ENCODE data around the gene ERMP1.
"Not testable (repeated sequence)": the region's sequence is repeated elsewhere in the genome, so short reads cannot be mapped to it uniquely, and the experiment has no call there.

The ERMP1 gene

DNA sequence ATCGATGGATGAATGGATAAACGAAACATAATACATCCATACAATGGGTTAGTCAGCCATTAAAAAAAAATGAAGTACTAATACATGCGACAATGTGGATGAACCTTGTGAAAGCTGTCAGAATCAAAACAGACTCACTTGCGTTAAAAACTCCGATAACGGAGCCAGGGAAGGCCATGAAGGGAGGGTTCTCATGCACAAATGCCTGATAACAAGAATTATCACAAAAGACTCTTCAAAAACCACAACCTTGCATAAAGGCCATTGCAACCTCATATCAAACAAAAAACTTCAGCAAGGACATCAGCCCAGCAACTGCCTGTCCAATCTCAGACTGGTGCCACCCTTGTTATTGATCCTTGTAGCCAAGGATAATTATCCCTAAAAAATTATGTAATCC, 13.7 kb downstream of the ERMP1 start:
- DNase-seq (ENCODE audit: low read depth in 2 of 3, low spot score in 1 of 3) = no peak

DNA sequence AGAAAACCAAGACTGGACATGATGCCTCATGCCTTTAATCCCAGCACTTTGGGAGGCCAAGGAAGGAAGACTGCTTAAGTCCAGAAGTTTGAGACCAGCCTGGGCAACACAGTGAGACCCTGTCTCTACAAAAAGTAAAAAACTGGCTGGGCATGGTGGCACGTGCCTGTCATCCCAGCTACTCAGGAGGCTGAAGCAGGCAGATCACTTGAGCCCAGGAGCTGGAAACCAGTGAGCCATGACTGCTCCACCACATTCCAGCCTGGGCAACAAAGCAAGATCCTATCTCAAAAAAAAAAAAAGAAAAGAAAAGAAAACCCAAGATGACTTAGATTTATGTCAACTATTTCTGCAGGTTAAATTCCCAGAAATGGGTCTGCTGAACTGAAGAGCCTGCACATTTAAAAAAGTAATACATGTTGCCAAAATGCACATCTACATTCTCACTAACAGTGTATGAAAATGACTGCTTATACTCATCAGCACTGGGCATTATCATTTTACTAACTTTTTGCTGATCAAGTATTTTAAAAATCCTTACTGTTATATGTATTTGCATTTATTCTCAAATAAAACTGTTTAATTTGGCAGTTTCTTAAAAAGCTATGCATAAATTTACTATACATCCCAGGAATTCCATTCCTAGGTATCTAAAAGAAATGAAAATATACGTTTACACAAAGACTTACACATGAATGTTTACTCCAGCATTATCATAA, 14.3 kb downstream of the ERMP1 start:
- no peak for DNase-seq (ENCODE audit: low read depth in 2 of 3, low spot score in 1 of 3)

DNA sequence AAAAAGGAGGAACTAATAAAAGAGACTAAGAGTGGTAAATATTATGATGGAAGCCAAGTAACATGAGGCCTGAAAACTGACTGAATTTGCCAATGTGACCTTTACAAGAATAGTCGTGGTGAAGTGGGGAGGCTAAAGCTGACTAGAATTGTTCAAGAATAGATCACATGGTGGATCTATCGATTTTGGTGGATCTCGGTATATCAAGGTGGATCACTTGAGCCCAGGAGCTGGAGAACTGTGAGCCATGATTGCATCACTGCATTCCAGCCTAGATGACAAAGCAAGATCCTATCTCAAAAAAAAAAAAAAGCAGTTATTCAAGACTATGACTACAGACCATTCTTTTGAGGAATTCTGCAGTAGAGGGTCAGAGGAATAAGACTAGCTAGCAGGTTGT, 15.1 kb downstream of the ERMP1 start:
- DNase-seq (ENCODE audit: low read depth in 2 of 3, low spot score in 1 of 3) = no peak

DNA sequence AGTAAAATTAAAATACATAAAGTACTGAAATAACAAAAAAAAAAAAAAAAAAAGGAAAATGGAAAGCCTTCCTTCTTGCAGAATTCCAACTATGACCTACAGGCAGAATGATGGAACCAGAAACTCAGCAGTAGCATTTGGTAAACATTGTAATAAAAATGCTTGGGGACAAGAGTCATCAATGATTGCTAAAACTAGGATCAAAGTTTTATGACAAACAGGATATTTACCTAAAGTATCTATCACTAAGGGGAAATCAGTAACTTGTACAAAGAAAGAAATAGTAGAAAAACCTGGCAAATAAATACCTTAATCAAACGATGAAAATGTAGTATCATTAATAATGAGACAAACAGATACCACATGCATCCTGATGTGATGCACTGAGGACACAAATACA, 17.5 kb downstream of the ERMP1 start:
- DNase-seq (ENCODE audit: low read depth in 2 of 3, low spot score in 1 of 3) = no peak

DNA sequence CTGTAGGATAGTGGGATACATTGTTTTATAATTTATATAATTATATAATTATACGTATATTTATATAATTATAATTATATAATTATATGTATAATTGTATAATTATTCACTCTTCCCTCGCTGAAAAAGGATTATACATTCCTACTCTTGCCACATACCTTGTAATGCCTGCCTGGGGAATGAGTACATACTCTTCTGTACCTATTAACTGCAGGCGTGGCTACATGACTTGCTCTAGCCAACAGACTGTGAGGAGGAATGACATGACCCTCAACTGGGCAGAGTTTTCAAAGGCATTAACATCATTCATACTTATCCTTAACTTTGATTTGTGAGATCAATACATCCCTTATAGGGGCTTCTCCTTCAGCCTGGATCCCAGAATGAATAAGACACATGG, 19.1 kb downstream of the ERMP1 start:
- no peak for DNase-seq (ENCODE audit: low read depth in 2 of 3, low spot score in 1 of 3)

DNA sequence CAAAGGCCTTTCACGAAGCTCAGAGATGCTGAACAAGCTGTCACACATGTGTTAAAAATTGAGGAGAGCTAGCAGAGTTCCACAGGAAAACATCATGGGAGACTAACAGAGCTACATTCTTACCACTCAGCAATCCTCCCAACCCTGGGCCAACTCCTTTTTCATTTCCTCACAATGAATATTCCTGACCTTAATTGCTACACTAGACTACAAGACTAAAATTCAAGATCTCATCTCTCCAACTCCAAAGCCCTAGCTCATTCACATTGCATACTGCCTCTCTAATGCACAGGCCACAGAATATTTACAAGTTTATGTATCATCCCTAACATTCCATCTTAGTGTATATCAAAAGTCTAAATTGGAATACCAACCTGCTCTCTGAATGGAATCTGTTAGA, 21.2 kb downstream of the ERMP1 start:
- no peak for DNase-seq (ENCODE audit: low read depth in 2 of 3, low spot score in 1 of 3)

DNA sequence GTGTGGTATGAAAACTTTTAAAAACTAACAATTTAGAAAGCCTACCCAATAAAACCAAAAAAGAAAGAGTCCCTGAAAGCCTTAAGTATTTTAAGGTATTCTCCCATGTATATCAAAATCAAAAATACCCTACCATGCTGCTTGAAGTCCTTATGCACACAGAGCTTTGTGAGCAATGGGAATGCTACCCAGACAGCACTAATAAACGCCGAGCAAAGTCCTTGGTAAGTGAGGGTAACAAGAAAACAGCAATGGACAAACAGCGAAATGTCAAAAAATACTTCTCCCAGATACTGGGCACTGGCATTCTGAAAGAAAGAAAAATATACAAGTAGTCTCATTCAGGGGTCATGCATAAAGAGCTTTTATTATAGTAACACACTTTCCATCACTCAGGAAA, 27.4 kb downstream of the ERMP1 start:
- DNase-seq (ENCODE audit: low read depth in 2 of 3, low spot score in 1 of 3) = no peak

DNA sequence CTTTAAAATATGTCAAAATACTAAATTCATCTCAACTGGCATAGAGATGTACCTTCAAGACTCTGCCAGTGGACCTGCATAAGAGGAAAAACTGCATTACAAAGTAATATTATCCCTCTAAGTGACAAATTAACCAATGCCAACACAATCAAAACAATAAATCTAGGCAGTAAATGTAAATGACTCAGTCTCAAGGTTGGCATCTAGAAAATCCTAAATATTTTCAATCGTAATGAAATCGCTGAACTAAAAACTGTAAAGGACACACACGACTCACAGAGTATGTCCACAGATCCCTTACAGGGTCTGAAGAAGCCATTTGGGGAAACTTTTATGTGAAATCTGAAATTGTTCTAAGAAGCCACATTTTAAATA, 31.2 kb downstream of the ERMP1 start:
- no peak for DNase-seq (ENCODE audit: low read depth in 2 of 3, low spot score in 1 of 3)

DNA sequence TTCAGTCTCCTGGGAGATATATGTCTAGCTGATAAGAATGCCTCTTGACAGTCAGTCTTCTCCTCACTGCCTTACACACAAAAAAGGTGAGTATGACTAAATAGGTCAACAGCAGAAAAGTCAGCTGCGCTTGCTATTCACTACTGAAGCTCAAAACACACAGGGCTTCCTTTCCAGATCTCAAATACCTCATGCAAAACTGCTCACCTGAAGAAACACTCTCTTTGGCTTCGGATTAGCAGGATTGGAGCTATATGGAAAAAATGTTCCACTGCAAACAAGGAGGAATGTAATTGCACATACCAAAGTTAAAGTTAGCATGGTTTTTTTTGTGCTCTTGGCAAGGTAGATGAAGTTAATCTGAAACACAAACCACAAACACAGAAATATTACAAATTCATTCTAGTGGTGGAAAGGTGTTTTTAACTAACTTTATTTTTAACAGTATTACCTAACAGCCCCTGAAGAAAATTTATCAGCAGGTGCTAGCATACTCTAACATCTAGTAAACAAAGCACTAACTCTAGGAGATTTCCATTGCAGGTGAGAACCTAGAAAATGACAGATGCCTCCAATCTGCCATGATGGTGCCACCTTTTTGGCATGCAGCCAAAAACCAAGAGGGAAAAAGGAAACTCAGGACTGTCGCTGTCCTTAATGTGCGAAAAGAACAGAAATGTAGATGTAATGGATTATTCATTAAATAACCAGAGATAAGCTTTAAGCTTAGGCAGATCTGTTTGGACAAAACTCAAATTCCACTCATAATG, 31.8 kb downstream of the ERMP1 start:
- DNase-seq (ENCODE audit: low read depth in 2 of 3, low spot score in 1 of 3) = no peak

DNA sequence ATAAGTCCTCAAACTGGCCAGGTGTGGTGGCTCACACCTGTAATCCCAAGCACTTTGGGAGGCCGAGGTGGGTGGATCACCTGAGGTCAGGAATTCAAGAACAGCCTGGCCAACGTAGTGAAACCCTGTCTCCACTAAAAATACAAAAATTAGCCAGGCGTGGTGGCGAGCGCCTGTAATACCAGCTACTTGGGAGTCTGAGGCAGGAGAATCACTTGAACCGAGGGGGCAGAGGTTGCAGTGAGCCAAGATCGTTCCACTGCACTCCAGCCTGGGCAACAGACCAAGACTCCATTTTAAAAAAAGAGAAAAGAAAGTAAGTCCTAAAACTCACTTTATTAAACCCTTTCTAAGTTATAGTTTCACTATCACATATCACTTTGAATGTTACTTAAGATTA, 32.5 kb downstream of the ERMP1 start:
- not testable (repeated sequence) for DNase-seq (ENCODE audit: low read depth in 2 of 3, low spot score in 1 of 3)

DNA sequence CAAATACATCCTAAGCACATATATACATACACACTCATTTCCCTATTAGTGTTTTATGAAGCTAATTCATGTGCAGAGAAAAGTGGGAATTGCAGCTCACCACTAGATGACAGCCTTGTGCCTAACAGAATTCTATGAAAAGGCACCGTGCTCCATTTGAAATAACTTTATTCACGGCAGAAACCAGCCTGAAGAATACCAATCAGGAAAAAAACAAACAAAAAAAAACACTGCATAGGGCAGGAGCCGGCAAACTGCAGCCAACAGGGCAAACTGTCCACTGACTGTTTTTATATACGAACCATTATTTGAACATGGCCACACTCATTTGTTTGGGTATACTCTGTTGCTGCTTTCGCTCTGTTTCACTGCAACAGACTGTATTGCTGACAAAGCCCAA, 33.6 kb downstream of the ERMP1 start:
- DNase-seq (ENCODE audit: low read depth in 2 of 3, low spot score in 1 of 3) = no peak

DNA sequence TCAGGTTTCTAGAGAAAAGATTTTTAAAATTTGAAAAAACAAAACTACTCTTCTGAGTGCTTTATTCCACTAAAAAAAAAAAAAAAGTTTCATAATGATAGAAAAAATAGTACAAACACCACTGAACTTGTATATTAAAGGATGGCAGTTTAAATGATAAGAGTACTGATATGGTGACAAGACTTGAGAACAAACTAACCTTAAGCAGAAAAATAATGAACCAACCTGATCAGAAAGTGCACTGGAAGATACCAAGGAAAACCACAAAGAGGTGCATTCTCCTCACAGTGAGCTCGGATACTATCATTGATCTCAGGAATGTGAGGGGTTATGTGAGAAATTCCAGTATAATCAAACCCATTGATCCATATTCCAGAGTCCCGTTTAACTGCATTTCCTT, 34.3 kb downstream of the ERMP1 start:
- DNase-seq (ENCODE audit: low read depth in 2 of 3, low spot score in 1 of 3) = no peak

DNA sequence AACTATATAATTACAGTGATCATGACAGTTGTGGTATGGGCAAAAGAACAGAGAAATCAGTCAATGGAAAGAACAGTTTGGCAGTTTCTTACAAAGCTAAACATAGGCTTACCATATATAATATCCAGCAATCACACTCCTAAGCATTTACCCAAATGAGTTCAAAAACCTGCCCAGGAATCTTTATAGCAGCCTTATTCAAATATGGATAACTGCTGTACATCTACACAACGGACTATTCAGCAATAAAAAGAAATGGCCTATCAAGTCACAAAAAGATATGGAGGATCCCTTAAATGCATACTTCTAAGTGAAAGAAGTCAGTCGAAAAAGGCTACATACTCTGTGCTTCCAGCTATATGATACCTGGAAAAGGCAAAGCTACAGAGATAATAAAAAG, 36.6 kb downstream of the ERMP1 start:
- no peak for DNase-seq (ENCODE audit: low read depth in 2 of 3, low spot score in 1 of 3)

DNA sequence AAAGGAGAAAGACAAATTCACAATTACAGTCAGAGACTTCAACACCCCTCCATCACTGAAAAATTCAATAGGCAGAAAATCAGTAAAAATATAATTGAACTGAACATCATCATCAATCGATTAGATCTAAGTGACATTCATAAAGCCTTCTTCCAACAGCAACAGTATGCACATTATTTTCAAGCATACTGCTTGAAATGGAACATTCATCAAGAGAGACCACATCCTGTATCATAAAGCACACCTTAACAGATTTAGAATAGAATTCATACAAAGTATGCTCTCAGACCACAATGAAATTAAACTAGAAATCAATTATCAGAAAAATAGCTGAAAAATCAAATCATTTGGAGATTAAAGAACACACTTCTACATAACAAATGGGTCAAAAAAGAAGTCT, 39.1 kb downstream of the ERMP1 start:
- DNase-seq (ENCODE audit: low read depth in 2 of 3, low spot score in 1 of 3) = no peak

DNA sequence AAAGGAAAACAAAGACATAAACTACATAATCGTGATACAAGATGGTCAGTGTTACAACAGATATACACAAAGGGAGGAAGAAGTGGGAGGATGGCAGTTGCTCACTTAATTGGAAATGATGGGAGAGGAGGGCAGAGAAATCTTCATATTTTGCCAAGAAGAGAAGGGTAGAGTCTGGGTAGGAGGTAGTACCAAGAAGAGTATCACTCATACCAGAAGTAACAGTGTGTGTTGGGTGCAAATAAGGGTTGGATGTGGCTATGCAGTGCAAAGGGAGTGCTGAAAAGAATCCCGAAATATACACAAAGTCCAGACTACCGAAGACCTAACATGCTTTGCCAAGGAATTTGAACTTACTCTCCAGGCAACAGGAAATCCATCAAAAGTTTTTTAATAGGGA, 41.0 kb downstream of the ERMP1 start:
- DNase-seq (ENCODE audit: low read depth in 2 of 3, low spot score in 1 of 3) = no peak

DNA sequence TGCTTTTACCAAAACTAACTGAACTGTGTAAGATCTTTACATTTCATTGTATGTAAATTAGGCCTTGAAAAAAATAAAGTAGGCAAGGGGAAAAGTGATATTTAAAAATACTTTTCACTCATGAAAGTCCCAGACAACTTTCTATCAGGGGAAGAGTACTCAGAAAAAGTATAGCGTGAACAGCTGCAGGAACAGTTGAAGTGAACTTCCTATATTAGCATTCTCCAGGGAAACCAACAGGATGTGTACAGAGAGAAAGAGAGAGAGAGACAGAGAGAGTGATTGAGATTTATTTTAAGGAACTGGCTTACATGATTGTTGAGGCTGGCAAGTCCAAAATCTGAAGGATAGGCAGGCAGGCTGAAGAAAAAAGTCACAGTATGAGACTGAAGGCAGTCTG, 42.0 kb downstream of the ERMP1 start:
- DNase-seq (ENCODE audit: low read depth in 2 of 3, low spot score in 1 of 3) = no peak

DNA sequence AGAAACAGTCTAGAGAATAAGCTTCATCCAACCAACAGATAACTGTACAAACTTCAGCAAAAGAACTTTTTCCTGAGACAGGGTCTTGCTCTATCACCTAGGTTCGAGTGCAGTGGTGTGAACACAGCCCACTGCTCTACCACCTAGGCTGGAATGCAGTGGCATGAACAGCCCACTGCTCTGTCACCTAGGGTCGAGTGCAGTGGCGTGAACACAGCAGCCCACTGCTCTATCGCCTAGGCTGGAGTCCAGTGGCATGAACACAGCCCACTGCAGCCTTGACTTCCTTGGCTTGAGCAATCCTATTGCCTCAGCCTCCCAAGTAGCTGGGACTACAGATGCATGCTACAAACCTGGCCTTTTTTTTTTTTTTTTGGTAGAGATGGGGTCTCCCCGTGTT, 43.4 kb downstream of the ERMP1 start:
- no peak for DNase-seq (ENCODE audit: low read depth in 2 of 3, low spot score in 1 of 3)

DNA sequence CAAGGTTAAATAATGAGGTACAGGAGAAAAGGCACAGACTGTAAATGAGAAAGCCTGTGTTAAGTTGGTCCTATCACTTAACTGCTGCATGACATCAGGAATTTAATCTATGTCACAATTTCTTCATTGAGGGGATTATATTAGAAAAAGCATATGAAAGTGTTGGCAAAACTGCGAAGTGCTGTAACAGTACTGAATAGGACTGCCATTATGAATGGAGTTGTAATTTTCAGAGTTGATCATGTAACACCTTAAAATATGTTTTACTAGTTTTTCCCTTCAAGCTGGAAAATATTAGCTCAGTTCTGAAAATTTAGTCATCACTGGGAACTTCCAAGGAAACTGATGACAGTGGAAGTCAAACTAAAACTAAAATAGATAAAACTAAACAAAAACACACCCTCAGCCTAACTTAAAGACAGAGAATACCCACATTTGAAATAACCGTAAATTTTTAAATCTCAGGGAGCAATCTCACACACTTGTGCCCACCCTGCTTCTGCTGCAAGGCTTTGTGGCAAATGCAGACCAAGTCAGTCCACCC, 45.1 kb downstream of the ERMP1 start:
- no peak for DNase-seq (ENCODE audit: low read depth in 2 of 3, low spot score in 1 of 3)

DNA sequence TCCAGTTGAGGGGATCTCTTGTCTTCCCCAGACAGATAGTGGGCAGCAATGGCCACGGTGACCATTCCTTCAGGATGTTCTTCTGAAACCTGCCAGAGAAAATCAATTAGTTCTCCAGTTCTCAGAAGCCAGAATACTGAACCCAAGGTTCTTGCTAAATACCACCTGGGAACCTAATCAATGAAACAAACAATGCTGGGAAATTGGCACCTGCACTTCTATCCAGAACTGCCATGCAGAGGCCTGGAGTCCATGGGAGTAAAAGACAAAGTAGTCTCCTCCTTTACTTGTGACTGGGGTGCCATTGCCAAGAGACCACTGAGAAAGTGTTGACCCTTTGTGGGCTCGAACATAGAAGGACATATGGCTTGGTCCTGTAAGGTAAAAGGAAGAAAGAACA, 45.7 kb downstream of the ERMP1 start:
- no peak for DNase-seq (ENCODE audit: low read depth in 2 of 3, low spot score in 1 of 3)

DNA sequence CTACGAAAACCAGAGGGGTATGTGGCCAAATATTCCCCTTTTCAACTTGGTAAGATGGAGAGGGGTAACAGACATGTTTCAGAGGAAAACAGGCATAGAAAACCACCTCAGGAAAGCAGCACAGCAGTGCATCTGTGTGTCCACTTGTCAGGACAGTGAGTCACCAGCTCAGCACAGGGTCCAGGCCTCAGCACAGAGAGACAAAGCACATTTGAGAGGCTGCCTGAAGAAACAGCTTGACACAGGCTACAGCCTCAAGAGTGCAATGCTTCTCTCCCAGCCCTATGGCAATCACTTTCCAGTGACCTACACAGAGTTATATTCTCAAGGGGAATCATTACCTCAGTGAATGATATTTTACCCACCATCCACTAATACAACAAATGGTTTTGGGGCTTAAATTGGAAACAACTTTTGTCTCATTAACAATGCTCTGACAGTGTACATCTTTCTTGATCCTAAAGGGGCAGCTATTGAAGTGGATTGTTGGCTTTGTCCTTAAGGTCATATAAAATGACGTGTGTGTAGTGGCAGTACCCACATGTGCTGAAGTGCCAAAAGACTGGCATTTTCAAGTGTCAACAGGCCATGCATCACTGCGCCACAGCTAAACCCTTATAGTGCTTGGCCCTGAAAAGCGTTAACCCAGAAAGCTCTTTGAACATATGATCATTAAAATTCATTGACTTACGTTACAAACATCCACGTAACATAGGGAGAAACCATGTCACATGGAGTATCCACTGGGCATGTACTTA, 46.4 kb downstream of the ERMP1 start:
- no peak for DNase-seq (ENCODE audit: low read depth in 2 of 3, low spot score in 1 of 3)

DNA sequence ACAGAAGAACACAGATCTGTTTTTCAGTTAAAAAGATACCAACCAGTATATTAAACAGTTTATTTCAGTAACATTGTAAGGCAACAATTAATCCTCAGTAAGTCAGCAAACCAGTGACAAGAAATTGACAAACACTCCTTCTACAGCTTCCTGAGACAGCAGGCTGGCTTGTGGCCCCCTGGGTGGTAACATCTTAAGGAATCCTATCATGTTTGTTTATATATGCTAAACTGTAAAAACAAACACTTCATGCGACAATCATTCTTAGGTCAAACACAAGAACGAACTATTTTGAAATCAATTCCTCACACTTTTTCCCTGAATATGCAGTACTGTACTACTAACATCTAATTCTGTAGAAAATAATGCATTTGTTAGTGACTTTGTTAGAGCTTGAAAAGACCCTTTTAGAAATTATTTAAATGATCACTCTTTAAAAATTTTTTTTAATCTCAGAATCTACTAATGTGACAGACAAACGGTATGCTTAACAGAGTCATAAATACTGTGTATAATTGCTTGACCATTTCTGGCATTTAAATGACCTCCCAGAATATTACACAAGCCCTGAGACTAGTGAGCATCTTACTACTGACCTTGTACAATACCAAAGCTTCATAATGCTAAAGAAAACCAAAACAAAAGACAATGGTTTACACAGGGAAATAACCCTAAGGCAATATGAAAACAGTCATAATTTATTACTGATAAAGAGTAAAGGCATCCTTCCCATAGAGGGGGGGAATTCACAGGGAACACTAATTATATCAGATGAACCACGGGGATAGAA, 48.2 kb downstream of the ERMP1 start:
- no peak for DNase-seq (ENCODE audit: low read depth in 2 of 3, low spot score in 1 of 3)
